DOHH2 (cell line): ENCODE measurements around the gene DNAL1.

ENCODE experiments used
- H3F3A ChIP-seq: fragments of 200-600 bp; sonication (generic), shearing (Covaris generic); 2 replicates; pipeline ENCODE4 v1.6.0; 2016; ENCODE audit warnings: antibody characterized with exemption, mild to moderate bottlenecking; ENCODE audit not compliant: control insufficient read depth, insufficient read depth
- H3K27ac ChIP-seq: fragments of 200-600 bp; sonication (generic); 2 replicates; pipeline ENCODE4 v1.5.1; 2014; ENCODE audit warnings: low read depth, mild to moderate bottlenecking, low read length, moderate library complexity
- H3K27me3 ChIP-seq: fragments of 200-600 bp; sonication (generic); 2 replicates; pipeline ENCODE4 v1.6.1; 2014; ENCODE audit warnings: mild to moderate bottlenecking, low read length, mixed read lengths; ENCODE audit not compliant: control insufficient read depth
- H3K36me3 ChIP-seq: fragments of 200-600 bp; sonication (generic); 2 replicates; pipeline ENCODE4 v1.6.1; 2014; ENCODE audit warnings: mild to moderate bottlenecking, low read length, moderate library complexity, mixed read lengths; ENCODE audit not compliant: control insufficient read depth
- H3K4me1 ChIP-seq: fragments of 200-600 bp; sonication (generic); 2 replicates; pipeline ENCODE4 v1.6.1; 2014; ENCODE audit warnings: mild to moderate bottlenecking, low read length, mixed read lengths; ENCODE audit not compliant: control insufficient read depth
- H3K4me2 ChIP-seq: fragments of 200-600 bp; sonication (generic); 2 replicates; pipeline ENCODE4 v1.6.0; 2014; ENCODE audit warnings: mild to moderate bottlenecking, low read length, moderate library complexity
- H3K4me3 ChIP-seq: fragments of 200-600 bp; sonication (generic); 2 replicates; pipeline ENCODE4 v1.5.1; 2014; ENCODE audit warnings: mild to moderate bottlenecking, low read length, mixed read lengths
- H3K79me2 ChIP-seq: fragments of 200-600 bp; sonication (generic); 2 replicates; pipeline ENCODE4 v1.6.1; 2014; ENCODE audit warnings: mild to moderate bottlenecking, low read length, mixed read lengths; ENCODE audit not compliant: control insufficient read depth
- H3K9me2 ChIP-seq: fragments of 200-600 bp; sonication (generic); replicated peaks from 2 replicates; pipeline ENCODE4 v1.6.1; 2014; ENCODE audit warnings: mild to moderate bottlenecking, low read length, mixed read lengths; ENCODE audit not compliant: control insufficient read depth
- H3K9me3 ChIP-seq: fragments of 200-600 bp; sonication (generic); 2 replicates; pipeline ENCODE4 v1.6.1; 2014; ENCODE audit warnings: antibody characterized with exemption, low read length, mixed read lengths; ENCODE audit not compliant: control insufficient read depth, insufficient read depth
- H4K20me1 ChIP-seq: fragments of 200-600 bp; sonication (generic); 2 replicates; pipeline ENCODE4 v1.6.0; 2014; ENCODE audit warnings: low read depth, mild to moderate bottlenecking, antibody characterized with exemption, low read length, moderate library complexity; ENCODE audit not compliant: control insufficient read depth, insufficient read depth
- CTCF ChIP-seq: fragments of 200-600 bp; sonication (generic); IDR thresholded peaks from one replicate; pipeline ENCODE4 v1.5.1; 2014; ENCODE audit warnings: antibody characterized with exemption, mild to moderate bottlenecking, low read depth, low read length; ENCODE audit not compliant: poor library complexity, severe bottlenecking
- EZH2phosphoT487 ChIP-seq: fragments of 200-600 bp; sonication (generic); IDR thresholded peaks from 2 replicates; pipeline ENCODE4 v1.6.1; 2017; ENCODE audit warnings: borderline replicate concordance, mild to moderate bottlenecking, antibody characterized with exemption, low read length, moderate library complexity, mixed read lengths

DNAL1 gene

GRCh38 chr14:73718418-73719251 is 73.8 kb downstream of the DNAL1 start:
- no peaks in the 10 kb centered on the region for H3K9me2 ChIP-seq
- peaks cover 46% of the 10 kb centered on the region for H3F3A ChIP-seq
- H3K27ac ChIP-seq: no peak overlapping the region
- peaks cover 12% of the 10 kb centered on the region for H3K4me1 ChIP-seq
- peaks cover under 1% of the 10 kb centered on the region for H3K79me2 ChIP-seq
- H3K27me3 ChIP-seq: no peaks in the 10 kb centered on the region
- H3K9me3 ChIP-seq: no peaks in the 10 kb centered on the region
- peaks cover 73% of the 10 kb centered on the region for H3K36me3 ChIP-seq
- H3K4me3 ChIP-seq: no peak overlapping the region
- H4K20me1 ChIP-seq: no peaks in the 10 kb centered on the region
- no peak for TF ChIP-seq CTCF
- TF ChIP-seq EZH2phosphoT487: no peak
- no peak overlapping the region for H3K4me2 ChIP-seq

DNA sequence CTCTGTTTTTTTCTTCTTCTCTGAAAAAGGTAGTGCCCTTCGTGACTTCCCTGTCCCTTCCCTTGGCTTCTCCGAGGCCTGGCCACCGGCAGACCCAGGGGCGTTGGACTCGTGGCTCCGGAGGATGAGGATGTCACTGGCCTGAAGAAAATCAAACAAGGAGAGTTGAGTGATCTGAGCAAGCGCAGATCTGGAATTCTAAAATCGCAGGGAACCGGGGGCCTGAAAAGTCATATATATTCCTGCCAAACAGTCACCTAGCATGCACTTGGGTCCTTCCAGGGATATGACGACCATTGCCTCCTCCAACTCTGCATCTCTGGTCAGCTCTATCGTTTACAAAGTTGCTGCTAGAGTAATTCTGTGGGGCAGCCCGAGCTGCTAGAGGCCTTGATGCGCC is 74.6 kb downstream of the DNAL1 start:
- no peaks in the 10 kb centered on the region for H4K20me1 ChIP-seq
- peaks cover 10% of the 10 kb centered on the region for H3K4me1 ChIP-seq
- H3K4me2 ChIP-seq: no peak overlapping the region
- H3K9me3 ChIP-seq: no peaks in the 10 kb centered on the region
- H3K27me3 ChIP-seq: no peaks in the 10 kb centered on the region
- peaks cover 46% of the 10 kb centered on the region for H3F3A ChIP-seq
- H3K9me2 ChIP-seq: no peaks in the 10 kb centered on the region
- H3K36me3 ChIP-seq: peaks cover 80% of the 10 kb centered on the region
- TF ChIP-seq EZH2phosphoT487: no peak
- TF ChIP-seq CTCF: no peak
- no peak overlapping the region for H3K27ac ChIP-seq
- no peaks in the 10 kb centered on the region for H3K79me2 ChIP-seq
- no peak overlapping the region for H3K4me3 ChIP-seq

GRCh38 chr14:73719791-73720190 is 75.0 kb downstream of the DNAL1 start:
- Histone ChIP-seq H3K9me2 (no peaks in the 10 kb centered on the region), H3K27ac (no peak overlapping the region), H3K36me3 (peaks cover 84% of the 10 kb centered on the region), H3K4me3 (no peak overlapping the region), H3F3A (peaks cover 42% of the 10 kb centered on the region), H4K20me1 (no peaks in the 10 kb centered on the region), H3K4me2 (no peak overlapping the region), H3K4me1 (peaks cover 6% of the 10 kb centered on the region), H3K9me3 (no peaks in the 10 kb centered on the region), H3K79me2 (no peaks in the 10 kb centered on the region), H3K27me3 (no peaks in the 10 kb centered on the region)
- TF ChIP-seq EZH2phosphoT487 (no peak), CTCF (no peak)
